Measurements from ENCODE around the gene ANKS1B. TPM values are rescaled to one million over a fixed set of nuclear protein-coding genes. Genes with fewer than 3 reads are reported as not detected.

Gene ANKS1B
- total RNA-seq, 1 donor from 2014 or later: 11.3 TPM

GRCh38 chr12:99658671-99659349 is 325.9 kb downstream of the ANKS1B start:
- Mint-ChIP-seq H3K9me3 (ENCODE audit: unreplicated experiment) (no peaks in the 10 kb centered on the region), H3K4me1 (ENCODE audit: low read depth, unreplicated experiment) (no peaks in the 10 kb centered on the region), H3K27me3 (ENCODE audit: unreplicated experiment) (no peaks in the 10 kb centered on the region), H3K4me3 (ENCODE audit: unreplicated experiment) (no peak overlapping the region), H3K27ac (ENCODE audit: unreplicated experiment) (no peak overlapping the region), H3K36me3 (ENCODE audit: unreplicated experiment) (no peaks in the 10 kb centered on the region)
- no peak for TF ChIP-seq CTCF (IDR thresholded peaks at IDR 0.05; ENCODE audit: partially characterized antibody, unreplicated experiment)
- no peak for DNase-seq

GRCh38 chr12:99649551-99649950 is 335.2 kb downstream of the ANKS1B start:
- H3K27ac Mint-ChIP-seq (ENCODE audit: unreplicated experiment): no peak overlapping the region
- no peak overlapping the region for H3K4me3 Mint-ChIP-seq (ENCODE audit: unreplicated experiment)
- TF ChIP-seq CTCF (IDR thresholded peaks at IDR 0.05; ENCODE audit: partially characterized antibody, unreplicated experiment): no peak
- H3K27me3 Mint-ChIP-seq (ENCODE audit: unreplicated experiment): no peaks in the 10 kb centered on the region
- no peaks in the 10 kb centered on the region for H3K36me3 Mint-ChIP-seq (ENCODE audit: unreplicated experiment)
- no peaks in the 10 kb centered on the region for H3K4me1 Mint-ChIP-seq (ENCODE audit: low read depth, unreplicated experiment)
- no peaks in the 10 kb centered on the region for H3K9me3 Mint-ChIP-seq (ENCODE audit: unreplicated experiment)
- DNase-seq: no peak

GRCh38 chr12:99648183-99648582 is 336.6 kb downstream of the ANKS1B start:
- H3K4me3 Mint-ChIP-seq (ENCODE audit: unreplicated experiment): no peak overlapping the region
- H3K9me3 Mint-ChIP-seq (ENCODE audit: unreplicated experiment): no peaks in the 10 kb centered on the region
- H3K4me1 Mint-ChIP-seq (ENCODE audit: low read depth, unreplicated experiment): no peaks in the 10 kb centered on the region
- TF ChIP-seq CTCF (IDR thresholded peaks at IDR 0.05; ENCODE audit: partially characterized antibody, unreplicated experiment): no peak
- H3K27me3 Mint-ChIP-seq (ENCODE audit: unreplicated experiment): no peaks in the 10 kb centered on the region
- DNase-seq: no peak
- no peak overlapping the region for H3K27ac Mint-ChIP-seq (ENCODE audit: unreplicated experiment)
- H3K36me3 Mint-ChIP-seq (ENCODE audit: unreplicated experiment): no peaks in the 10 kb centered on the region

- Mint-ChIP-seq H3K27me3 (ENCODE audit: unreplicated experiment) (no peaks in the 10 kb centered on the region), H3K4me1 (ENCODE audit: low read depth, unreplicated experiment) (no peaks in the 10 kb centered on the region), H3K36me3 (ENCODE audit: unreplicated experiment) (no peaks in the 10 kb centered on the region), H3K27ac (ENCODE audit: unreplicated experiment) (no peak within 1 kb of the TSS), H3K9me3 (ENCODE audit: unreplicated experiment) (peaks cover 1% of the 10 kb centered on the region), H3K4me3 (ENCODE audit: unreplicated experiment) (no peak within 1 kb of the TSS)
- DNase-seq: no peak
- no peak for TF ChIP-seq CTCF (IDR thresholded peaks at IDR 0.05; ENCODE audit: partially characterized antibody, unreplicated experiment)
Observed at GRCh38 chr12:99647453-99647852, 337.3 kb downstream of the ANKS1B start, which contains the start of gene GARIN6. GARIN6 (plus strand) TSS chr12:99647753; CDS start chr12:99648175, 422 bp downstream.

GRCh38 chr12:99644629-99645028 is 340.1 kb downstream of the ANKS1B start:
- Mint-ChIP-seq H3K4me1 (ENCODE audit: low read depth, unreplicated experiment) (no peaks in the 10 kb centered on the region), H3K27ac (ENCODE audit: unreplicated experiment) (no peak overlapping the region), H3K9me3 (ENCODE audit: unreplicated experiment) (peaks cover 1% of the 10 kb centered on the region), H3K36me3 (ENCODE audit: unreplicated experiment) (no peaks in the 10 kb centered on the region), H3K4me3 (ENCODE audit: unreplicated experiment) (no peak overlapping the region), H3K27me3 (ENCODE audit: unreplicated experiment) (no peaks in the 10 kb centered on the region)
- no peak for DNase-seq
- no peak for TF ChIP-seq CTCF (IDR thresholded peaks at IDR 0.05; ENCODE audit: partially characterized antibody, unreplicated experiment)

Data from glutamatergic neuron (in vitro differentiated cells).